Coronary artery (tissue), 2 donors: ENCODE results near the gene SLC4A9.

Experiments used
- DNase-seq: peaks from one replicate; pipeline ENCODE4 v3.0.0-alpha.2; 2017; ENCODE audit warnings: low spot score
- H3K27ac ChIP-seq, 2 donors: fragments of 200-600 bp; sonication (generic); one replicate each; pipeline ENCODE4 v1.5.1; 2016 to 2019
- H3K4me3 ChIP-seq: fragments of 200-600 bp; sonication (generic); 2 replicates; pipeline ENCODE4 v1.5.1; 2016; ENCODE audit warnings: mild to moderate bottlenecking, moderate library complexity
- CTCF ChIP-seq: fragments of 200-600 bp; sonication (generic); IDR thresholded peaks from one replicate; pipeline ENCODE4 v1.5.1; 2019; ENCODE audit warnings: antibody characterized with exemption

The SLC4A9 gene

GRCh38 chr5:140360681-140361479 lies 886 bp downstream of the SLC4A9 start:
- no peak overlapping the region for H3K27ac ChIP-seq
- no peak for TF ChIP-seq CTCF
- no peak for DNase-seq
- no peak overlapping the region for H3K4me3 ChIP-seq

GRCh38 chr5:140361901-140362300 lies 1.9 kb downstream of the SLC4A9 start:
- no peak for DNase-seq

GRCh38 chr5:140362311-140362710 lies 2.3 kb downstream of the SLC4A9 start:
- Histone ChIP-seq H3K4me3 (no peak overlapping the region), H3K27ac (no peak overlapping the region)
- no peak for DNase-seq
- no peak for TF ChIP-seq CTCF

More at GRCh38 chr5:140361901-140362300, 1.9 kb downstream of the SLC4A9 start:
- TF ChIP-seq CTCF, result no peak
- Histone ChIP-seq H3K27ac (no peak overlapping the region), H3K4me3 (no peak overlapping the region)

GRCh38 chr5:140362875-140363630 lies 3.1 kb downstream of the SLC4A9 start:
- DNase-seq, result no peak
- peak overlapping the region; percentile 62 for H3K4me3 ChIP-seq
- TF ChIP-seq CTCF, result peak; percentile 84
- no peak overlapping the region for H3K27ac ChIP-seq

- no peak for DNase-seq
- no peak for TF ChIP-seq CTCF
- Histone ChIP-seq H3K27ac (no peak overlapping the region), H3K4me3 (peak overlapping the region; percentile 62)
Measured at GRCh38 chr5:140363631-140364471, 3.9 kb downstream of the SLC4A9 start.

- no peak for DNase-seq
- TF ChIP-seq CTCF, result no peak
- Histone ChIP-seq H3K27ac (no peak overlapping the region), H3K4me3 (no peak overlapping the region)
Measured at GRCh38 chr5:140364472-140364765, 4.4 kb downstream of the SLC4A9 start.
